ENCODE data around the gene BBOF1.
"Not testable (repeated sequence)": the region's sequence is repeated elsewhere in the genome, so short reads cannot be mapped to it uniquely, and the experiment has no call there.

DNA sequence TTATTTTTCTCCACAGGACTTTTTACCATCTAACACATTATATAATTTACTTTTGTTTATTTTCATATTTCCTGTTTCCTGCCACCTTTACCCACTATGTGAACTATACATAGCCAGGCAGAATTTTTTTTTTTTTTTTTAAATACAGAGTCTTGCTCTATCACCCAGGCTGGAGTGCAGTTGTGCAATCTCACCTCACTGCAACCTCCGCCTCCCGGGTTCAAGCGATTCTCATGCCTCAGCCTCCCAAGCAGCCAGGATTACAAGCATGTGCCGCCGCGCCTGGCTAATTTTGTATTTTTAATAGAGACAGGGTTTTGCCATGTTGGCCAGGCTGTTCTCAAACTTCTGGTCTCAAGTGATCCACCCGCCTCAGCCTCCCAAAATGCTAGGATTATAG is 24.2 kb upstream of the BBOF1 start:
- TF ChIP-seq POLR2A, POLR2AphosphoS5 (IDR thresholded peaks at IDR 0.05): not testable (repeated sequence)
- TF ChIP-seq, protein P1, sequence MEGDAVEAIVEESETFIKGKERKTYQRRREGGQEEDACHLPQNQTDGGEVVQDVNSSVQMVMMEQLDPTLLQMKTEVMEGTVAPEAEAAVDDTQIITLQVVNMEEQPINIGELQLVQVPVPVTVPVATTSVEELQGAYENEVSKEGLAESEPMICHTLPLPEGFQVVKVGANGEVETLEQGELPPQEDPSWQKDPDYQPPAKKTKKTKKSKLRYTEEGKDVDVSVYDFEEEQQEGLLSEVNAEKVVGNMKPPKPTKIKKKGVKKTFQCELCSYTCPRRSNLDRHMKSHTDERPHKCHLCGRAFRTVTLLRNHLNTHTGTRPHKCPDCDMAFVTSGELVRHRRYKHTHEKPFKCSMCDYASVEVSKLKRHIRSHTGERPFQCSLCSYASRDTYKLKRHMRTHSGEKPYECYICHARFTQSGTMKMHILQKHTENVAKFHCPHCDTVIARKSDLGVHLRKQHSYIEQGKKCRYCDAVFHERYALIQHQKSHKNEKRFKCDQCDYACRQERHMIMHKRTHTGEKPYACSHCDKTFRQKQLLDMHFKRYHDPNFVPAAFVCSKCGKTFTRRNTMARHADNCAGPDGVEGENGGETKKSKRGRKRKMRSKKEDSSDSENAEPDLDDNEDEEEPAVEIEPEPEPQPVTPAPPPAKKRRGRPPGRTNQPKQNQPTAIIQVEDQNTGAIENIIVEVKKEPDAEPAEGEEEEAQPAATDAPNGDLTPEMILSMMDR (IDR thresholded peaks at IDR 0.05 in 8 of 11, conservative IDR thresholded peaks at IDR 0.05 in 3 of 11), result not testable (repeated sequence)

Data from spleen (tissue), 7 donors.